GM21619 (cell line): Measurements from ENCODE around the gene SZRD1.
A peak's percentile ranks its signal among the peaks of the same experiment; 100 is the strongest.

ENCODE experiments used
- ATAC-seq: cut with Tn5 transposase; IDR thresholded peaks from one replicate; pipeline ENCODE4 v1.9.1; 2021; ENCODE audit not compliant: unreplicated experiment

The SZRD1 gene

DNA sequence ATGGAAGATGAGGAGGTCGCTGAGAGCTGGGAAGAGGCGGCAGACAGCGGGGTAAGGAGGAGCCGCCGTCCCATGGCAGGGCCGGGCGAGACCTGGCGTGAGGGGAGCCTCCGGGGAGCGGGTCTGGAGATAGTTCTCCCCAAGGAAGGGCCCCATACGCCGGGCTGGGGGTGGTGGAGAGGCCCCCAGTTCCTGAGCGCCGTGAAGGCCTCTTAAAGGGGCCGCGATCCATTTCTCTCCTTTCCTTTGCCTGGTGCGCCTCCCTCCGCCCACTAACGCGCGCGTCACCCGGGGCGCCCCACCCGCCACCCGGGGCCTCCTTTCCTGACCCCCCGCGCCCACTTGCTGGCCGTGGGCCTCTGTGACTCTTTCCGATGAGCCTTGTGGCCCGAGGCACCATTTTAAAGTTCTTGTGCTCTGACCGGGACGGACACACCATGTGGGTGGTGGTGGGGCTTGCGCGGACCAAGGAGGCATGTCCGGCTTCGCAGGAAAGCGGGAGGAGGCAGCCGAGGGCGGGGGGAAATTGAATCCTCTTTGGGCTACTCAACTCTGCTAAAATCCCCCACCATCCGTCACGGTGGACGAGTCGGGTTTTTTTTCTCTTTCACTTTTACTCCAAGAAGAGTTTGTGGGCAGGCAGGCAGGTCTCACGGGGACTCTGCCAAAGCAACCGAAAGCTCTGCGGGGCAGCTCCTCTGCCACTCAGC, 371 bp downstream of the SZRD1 start:
- peak; percentile 52 for ATAC-seq

DNA sequence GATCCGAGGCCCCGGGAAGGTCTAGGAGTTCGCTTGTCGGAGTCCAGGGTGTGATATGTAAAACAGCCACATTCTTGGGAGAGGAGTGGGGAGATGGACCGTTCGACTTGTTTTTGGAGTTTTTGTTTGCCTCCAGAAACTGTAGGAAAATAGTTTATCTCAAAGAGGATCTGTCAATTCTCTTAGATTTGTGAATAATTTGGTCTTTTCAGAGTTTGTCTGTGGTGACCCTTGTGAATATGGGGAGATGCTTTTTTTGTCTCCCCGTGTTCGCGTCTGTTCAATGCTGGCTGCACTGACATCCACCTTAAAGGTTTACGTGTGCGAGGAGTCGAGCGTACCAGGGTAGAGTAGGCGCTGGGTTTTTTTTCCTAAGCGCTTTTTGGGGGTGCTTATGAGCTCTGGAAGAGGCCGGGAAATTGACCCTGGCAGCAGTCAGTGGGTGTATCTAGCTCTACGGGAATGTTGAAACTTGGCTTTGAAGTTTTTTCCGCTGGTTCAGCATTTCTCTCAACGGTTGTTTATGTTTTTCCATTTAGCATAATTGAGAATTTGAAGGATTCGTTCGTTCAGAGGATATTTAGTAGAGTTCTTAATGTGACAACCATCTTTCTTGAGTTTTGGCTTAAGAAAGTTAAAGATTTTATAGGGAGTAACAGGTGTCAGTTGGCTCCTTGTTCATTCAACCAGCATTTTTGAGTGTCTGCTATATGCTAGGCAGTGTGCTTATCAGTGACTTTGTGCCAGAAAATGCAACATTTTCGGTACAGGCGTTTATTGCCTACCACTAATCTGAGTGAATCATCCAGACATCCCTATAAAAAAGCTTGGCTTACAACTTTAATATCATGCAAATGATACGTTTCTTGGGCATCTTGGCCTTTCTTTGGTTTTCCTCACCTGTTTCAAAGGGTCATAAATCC, 1.2 kb downstream of the SZRD1 start:
- ATAC-seq = no peak

DNA sequence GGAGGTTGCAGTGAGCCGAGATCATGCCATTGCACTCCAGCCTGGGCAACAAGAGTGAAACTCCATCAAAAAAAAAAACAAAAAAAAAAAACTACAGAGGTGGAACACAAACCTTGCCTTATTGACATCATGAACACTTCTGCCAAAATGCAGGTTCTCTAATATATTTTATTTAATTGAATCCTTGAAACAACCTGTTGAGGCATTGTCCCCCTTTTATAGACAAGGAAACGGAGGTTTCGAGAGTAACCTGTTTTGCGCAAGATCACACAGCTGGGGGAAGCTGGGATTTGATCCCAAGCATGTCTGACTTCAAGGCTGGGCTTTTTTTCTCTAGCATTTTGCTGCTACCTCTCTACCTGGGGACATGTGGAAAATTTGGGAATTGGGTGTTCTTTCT, 2.8 kb downstream of the SZRD1 start:
- ATAC-seq = no peak

DNA sequence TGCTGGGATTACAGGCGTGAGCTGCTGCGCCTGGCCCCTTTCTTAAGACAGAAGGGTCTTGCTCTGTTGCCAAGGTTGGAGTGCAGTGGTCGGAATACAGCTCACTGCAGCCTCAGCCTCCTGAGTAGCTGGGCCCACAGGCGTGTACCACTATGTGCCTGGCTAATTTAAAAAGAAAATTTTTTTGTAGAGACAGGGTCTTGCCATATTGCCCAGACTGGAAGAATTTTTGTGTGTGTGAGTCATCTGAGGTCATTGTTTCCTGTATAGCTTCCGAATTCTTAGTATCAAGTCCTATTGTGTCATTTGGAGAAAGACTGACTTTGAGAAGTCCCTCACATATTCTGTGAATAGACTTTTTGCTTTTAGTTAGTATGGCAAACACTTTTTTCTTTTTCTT, 4.7 kb downstream of the SZRD1 start:
- no peak for ATAC-seq

DNA sequence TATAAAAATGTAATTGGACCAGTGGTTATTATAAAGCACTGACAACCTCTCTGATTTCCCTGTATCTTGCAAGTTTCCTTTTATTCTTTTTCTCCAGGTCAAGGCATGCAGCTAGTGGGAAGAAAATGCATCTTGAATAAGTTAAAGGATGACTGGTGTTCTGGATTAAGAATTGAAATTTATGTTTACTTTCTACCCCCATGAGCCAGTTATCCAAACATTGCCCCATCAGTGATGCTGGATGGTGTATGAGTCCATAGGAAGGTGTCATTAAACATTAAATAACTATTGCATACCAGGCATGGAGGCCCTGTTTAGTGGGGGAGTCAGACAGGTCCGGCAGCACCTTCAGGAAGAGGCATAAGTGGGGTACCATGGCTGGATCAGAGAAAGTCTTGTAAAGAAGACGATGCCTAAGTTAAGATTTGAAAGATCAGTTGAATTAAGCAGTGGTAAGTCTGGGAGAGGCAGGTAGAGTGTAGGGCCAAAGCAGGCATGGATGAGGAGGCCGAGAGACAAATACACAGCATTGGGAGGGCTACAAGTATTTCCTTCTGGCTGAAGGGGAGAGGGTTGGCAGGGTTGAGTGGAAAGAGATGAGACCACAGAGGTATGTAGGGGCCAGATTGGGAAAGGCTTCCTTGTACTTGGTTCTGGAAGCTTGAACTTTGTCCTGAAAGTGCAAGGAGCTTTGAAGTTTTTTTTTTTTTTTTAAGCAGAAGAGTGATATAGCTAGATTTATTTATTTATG, 5.7 kb downstream of the SZRD1 start:
- no peak for ATAC-seq

DNA sequence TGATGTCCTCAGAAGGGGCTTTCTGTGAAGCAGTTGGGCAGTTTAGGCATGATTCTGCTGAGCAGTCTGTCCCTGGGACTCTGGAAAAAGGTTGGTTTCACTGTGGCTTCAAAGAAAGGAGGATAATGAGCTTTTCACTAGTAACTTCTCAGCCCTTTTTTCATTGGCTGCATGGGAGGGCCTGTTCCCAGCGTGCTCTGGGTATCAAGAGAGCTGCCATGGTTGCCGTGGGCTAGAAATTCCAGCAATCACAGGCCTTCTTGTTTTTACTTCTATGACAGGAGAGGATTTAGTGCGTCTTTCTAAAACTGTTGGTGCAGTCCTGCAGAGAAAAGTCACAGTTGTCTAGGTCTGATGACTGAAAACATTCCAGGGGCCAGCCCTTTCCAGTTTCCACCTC, 7.2 kb downstream of the SZRD1 start:
- ATAC-seq = no peak

DNA sequence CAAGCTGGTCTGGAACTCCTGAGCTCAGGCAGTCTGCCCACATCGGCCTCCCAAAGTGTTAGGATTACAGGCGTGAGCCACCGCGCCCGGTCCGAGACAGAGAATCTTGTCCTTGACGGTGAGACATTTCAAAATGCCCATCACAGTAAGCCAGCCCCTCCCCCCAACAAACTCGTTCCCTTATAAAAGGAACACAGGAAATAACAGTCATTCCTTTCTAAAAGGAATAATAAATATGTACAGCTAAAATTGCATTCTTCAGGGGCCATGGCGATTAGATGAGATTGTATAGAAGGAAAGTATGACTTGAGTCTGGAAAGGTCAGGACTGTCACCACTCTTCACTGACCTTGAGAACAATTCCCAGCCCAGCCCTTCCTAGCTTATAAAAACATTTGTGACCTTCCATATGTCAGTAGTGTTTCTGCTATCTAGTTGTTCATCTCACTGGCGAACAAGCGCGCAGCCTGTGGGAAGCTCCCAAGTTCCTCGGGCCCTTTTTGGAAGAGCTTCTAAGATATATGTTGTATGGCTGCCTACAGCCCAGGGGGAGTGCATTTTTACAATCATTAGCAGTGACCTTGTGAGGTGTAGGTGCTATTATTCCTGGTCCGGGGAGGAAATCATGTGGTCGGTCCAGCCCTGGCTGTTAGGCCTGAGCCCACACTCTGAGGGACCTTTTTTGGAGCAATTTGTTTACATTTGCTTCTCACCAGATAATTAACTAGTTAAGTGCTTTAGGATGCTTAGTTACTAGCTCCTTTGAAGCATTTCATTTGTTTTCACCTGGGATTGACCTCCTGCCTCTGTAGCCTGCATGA, 8.7 kb downstream of the SZRD1 start:
- ATAC-seq = no peak

DNA sequence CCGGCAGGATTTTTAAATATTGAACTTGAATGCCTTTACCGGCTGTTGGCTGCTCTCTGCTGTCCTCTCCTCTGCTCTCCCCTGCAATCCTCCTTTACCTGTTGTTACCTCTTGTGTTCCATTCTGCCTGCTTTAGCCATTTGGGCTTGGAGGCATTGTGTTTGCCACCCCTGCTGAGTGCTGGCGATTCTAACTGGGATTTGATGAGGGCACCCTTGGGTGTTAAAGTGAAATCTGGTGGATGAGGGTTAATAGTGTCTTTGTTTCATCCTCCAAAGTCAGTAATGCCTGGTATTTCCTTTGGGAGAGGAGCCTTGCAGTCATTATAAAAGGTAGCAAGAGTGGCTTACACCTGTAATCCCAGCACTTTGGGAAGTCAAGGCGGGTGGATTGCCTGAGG, 9.9 kb downstream of the SZRD1 start:
- no peak for ATAC-seq

DNA sequence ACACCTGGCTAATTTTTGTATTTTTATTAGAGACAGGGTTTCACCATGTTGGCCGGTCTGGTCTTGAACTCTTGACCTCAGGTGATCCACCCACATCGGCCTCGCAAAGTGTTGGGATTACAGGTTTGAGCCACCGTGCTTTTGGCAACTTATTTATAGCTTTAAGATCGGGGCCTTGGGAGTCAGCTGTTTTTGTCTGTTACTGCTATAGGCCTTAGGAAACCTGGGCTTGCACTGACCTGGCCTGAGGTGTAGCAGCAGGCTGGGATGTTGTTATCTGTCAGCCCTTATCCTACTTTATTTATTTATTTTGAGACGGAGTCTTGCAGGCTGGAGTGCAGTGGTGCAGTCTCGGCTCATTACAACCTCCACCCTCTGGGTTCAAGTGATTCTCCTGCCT, 11.4 kb downstream of the SZRD1 start:
- no peak for ATAC-seq

DNA sequence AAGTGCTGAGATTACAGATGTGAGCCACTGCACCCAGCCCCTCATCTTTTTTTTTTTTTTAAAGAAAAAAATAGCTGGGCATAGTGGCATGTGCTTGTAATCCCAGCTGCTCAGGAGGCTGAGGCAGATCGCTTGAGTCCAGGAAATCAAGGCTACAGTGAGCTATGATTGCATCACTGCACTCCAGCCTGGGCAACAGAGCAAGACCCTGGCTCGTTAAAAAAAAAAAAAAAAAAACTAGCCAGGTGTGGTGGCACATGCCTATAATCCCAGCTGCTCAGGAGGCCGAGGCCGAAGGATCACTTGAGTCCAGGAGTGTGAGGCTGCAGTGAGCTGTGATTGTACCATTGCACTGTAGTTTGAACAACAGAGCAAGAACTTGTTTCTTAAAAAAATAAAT, 13.8 kb downstream of the SZRD1 start:
- ATAC-seq = no peak

DNA sequence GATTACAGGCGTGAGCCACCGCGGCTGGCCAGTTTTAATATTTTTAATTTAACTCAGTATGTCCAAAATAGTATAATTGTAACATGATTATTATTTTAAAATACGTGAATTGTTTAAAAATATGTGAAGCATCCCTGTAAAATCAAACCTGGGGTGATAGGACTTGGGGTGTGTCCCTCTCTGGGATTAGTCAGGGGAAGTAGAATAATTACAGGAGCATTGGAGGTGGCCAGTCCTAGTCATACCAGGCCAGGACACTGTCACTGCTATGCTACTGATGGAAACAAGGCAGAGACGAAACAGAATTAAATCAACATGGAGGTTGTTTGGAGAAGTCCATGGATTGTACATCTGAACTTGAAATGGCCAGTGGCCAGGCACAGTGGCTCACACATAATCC, 16.8 kb downstream of the SZRD1 start:
- ATAC-seq = no peak

DNA sequence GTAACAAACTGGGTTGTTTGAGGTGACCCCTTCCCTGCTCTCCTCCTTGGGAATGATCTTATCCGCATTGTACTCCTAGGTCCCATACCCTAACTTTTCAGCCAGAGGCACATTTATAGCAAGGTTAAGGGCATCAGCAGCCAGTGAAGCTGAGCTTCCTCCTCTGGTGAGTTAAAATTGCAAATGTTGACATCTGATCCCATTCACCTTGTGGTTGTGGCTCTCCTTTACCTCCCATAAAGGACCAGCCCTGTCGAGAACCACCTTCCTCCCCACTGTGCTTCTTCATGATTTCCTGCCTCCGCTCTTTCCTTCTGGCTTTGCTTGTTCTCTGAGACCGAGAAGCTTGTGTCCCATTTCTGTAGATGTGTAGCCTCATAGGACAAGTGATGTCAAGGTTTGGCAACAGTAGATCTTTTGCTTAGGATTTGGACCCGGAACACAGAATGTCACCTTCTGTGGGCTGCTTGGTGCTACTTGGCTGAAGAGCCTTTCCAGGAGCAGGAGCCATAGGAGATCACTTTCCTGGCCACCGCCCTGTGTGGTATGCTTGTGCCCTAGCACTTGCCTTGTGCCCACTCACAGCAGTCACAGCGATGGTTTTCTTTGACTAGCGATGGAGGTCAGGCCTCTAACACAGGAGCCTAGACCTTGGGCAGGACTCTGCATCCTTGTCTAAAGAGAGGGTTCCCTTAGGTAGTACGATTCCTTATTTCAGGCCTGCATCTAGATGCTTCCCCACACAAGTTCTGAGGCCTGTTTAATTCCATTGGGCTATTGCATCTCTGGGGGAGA, 18.8 kb downstream of the SZRD1 start:
- no peak for ATAC-seq

DNA sequence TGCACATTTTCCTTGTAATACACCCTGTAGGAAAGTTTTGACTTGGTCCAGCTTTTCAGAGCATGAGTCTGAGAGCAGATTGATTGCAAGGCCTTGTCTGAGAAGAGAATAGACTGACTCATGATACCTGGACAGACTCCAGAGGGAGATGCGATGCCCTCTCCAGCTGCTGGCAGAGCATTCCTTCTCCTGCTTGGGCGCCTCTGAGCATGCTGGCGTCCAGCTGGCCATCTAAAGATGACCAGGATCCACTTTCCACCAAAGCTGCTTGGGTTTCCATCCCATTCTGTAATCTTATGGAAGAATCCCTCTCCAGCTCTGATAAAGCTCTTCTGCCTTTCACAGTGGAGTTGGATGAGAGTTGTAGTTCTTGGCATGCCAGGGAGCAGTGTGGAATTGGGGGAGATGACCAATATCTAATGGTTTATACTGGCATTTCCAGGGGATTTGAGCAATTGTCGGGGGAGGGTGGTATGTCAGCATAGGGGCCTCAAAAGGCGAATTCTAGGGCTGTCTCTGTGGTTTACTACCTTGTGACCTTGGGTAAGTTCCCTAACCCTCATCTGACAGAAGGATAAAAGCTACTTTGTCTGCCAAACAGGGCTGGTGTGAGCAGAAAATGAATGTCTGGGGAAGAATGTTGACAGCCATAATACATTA, 19.5 kb downstream of the SZRD1 start:
- ATAC-seq = no peak

DNA sequence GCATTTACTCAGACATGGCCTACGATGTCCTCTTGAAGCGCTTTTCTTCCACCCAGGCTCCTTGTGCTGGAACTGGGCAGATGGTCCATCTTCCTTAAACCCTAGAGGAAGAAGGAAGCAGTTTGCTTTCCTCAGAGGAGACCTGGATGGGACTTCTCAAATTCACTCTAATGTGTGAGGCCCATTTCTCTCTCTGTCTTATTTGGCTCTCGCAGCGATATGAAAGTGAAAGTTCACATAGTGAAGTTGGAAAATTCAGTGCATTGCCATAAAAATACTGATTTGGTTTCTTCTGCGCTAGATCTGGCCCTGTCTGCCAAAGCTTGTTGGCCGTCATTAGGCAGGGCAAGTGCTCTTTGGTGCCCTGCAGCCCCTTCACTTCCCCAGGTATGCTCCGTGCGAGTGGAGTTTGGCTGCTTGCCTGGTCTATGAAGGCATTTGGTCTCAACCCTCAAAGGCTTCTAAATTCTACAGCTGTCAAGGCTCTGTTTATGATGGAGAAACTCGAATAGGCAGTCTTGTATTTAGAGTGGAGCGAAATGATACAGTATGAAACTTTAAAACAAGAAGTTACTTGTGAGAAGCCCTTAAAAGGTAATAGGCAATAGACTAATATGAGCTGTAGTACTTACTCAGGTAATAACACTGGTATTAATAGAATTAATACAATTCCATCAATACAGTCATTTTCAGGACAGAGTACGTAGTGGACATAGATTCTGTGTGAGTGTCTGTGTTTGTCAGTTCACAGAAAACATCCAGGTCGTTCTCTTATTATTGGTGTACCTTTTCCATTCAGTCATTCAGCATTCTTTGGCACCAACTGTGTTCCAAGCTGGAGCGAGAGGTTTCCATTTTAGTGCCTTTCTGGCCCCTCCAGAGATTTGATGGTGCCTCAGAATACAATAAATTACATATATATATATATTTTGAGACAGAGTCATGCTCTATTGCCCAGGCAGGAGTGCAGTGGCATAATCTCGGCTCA, 20.5 kb downstream of the SZRD1 start:
- ATAC-seq = no peak

DNA sequence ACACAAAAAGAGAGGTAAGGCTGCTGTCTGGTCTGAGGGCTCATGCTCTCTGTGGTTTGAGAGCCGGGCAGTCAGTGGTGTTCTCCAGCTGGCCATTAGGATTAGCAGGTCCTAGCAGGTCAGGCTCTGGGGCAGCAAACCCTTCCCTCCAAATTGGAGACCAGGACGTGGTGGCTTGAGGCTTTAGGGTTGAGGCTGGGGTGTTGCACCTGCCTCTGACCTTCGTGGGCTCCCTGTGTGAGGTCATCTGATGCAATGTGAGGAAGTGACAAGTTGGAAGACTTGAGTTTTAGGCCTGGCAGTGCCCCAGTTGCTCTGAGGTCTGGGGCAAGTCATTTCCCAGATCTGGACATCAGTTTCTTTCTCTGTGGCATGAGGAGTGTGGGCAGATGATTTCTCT, 24.4 kb downstream of the SZRD1 start:
- no peak for ATAC-seq

DNA sequence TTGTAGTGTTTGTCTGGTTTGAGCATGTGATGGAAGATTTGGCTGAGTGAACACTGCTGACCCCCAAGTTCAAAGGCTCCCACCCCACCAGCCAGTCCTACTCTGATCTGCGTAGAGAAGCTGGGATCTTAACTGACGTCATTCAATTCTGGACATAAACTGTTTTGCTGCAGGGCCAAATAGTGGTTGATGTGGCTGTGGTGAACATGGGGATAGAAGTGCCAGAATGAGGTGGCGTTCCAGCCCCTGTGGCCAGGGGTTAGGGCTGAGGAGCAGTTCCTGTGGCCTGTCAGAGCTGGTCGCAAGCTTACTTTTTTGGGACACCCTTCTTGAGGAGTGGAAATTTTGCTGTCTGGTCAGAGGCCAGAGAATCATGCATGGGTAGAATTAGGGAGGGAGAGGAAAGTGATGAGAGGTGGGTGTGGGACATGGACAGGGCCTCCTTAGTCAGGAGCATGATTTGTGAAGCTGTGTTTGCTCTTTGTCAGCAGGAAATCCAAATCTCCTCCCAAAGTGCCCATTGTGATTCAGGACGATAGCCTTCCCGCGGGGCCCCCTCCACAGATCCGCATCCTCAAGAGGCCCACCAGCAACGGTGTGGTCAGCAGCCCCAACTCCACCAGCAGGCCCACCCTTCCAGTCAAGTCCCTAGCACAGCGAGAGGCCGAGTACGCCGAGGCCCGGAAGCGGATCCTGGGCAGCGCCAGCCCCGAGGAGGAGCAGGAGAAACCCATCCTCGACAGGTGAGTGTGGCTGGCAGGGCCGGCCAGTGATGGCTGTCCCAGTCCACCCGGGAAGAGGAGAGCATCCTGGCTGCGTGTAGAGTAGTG, 25.9 kb downstream of the SZRD1 start:
- no peak for ATAC-seq
